DND-41 (cell line): ENCODE measurements around the gene NIPSNAP3A.

Experiments
- ATAC-seq: fragments of 200-7000 bp; cut with Tn5 transposase; 3 replicates; pipeline ENCODE4 v1.9.1; 2021; ENCODE audit warnings: low read depth; ENCODE audit not compliant: insufficient read depth
- DNase-seq: peaks from one replicate; pipeline ENCODE4 v3.0.0-alpha.2; 2020
- H2AFZ ChIP-seq: 2 replicates; pipeline ENCODE4 v1.6.0; 2012; ENCODE audit warnings: low read depth, low read length
- H3K27ac ChIP-seq: 2 replicates; pipeline ENCODE4 v1.5.1; 2012; ENCODE audit warnings: low read length, inconsistent platforms
- H3K27me3 ChIP-seq: fragments of 200-600 bp; sonication (generic); 2 replicates; pipeline ENCODE4 v1.6.0; 2012; ENCODE audit warnings: low read length, mild to moderate bottlenecking, inconsistent platforms; ENCODE audit not compliant: insufficient read depth, poor library complexity
- H3K36me3 ChIP-seq: 2 replicates; pipeline ENCODE4 v1.5.1; 2012; ENCODE audit warnings: low read length, inconsistent platforms; ENCODE audit not compliant: insufficient read depth
- H3K4me1 ChIP-seq: 2 replicates; pipeline ENCODE4 v1.5.1; 2012; ENCODE audit warnings: mild to moderate bottlenecking, low read length; ENCODE audit not compliant: insufficient read depth
- H3K4me2 ChIP-seq: 2 replicates; pipeline ENCODE4 v1.6.0; 2012; ENCODE audit warnings: mild to moderate bottlenecking, moderate library complexity, low read length, inconsistent platforms; ENCODE audit not compliant: insufficient read depth
- H3K4me3 ChIP-seq, 2 experiments: fragments of 200-600 bp in 1 of 2; shearing (Covaris generic) in 1 of 2; 2 replicates each; pipeline ENCODE4 v1.5.1; 2012 to 2016; ENCODE audit warnings: inconsistent platforms in 2 of 2, low read length in 2 of 2, mild to moderate bottlenecking in 2 of 2, low read depth in 1 of 2, moderate library complexity in 1 of 2
- H3K79me2 ChIP-seq: 2 replicates; pipeline ENCODE4 v1.6.0; 2012; ENCODE audit warnings: low read length, inconsistent platforms; ENCODE audit not compliant: insufficient read depth
- H3K9ac ChIP-seq: 2 replicates; pipeline ENCODE4 v1.6.0; 2012; ENCODE audit warnings: low read depth, mild to moderate bottlenecking, inconsistent platforms, low read length, moderate library complexity
- H3K9me3 ChIP-seq: 2 replicates; pipeline ENCODE4 v1.5.1; 2012; ENCODE audit warnings: low read length, moderate library complexity, mild to moderate bottlenecking, inconsistent platforms; ENCODE audit not compliant: insufficient read depth, severe bottlenecking
- H4K20me1 ChIP-seq: 2 replicates; pipeline ENCODE4 v1.6.0; 2012; ENCODE audit warnings: low read length; ENCODE audit not compliant: insufficient read depth
- EZH2 ChIP-seq: IDR thresholded peaks from 3 replicates; pipeline ENCODE4 v1.6.1; 2012; ENCODE audit warnings: borderline replicate concordance, low read depth, mild to moderate bottlenecking, moderate library complexity, low read length, inconsistent platforms; ENCODE audit not compliant: severe bottlenecking
- TF ChIP-seq, protein P1 (sequence below): IDR thresholded peaks from 2 replicates; pipeline ENCODE4 v1.5.1; 2012; ENCODE audit warnings: borderline replicate concordance, low read length, moderate library complexity, mild to moderate bottlenecking; ENCODE audit not compliant: poor library complexity, severe bottlenecking; ENCODE audit errors: extremely low read depth

NIPSNAP3A gene

DNA sequence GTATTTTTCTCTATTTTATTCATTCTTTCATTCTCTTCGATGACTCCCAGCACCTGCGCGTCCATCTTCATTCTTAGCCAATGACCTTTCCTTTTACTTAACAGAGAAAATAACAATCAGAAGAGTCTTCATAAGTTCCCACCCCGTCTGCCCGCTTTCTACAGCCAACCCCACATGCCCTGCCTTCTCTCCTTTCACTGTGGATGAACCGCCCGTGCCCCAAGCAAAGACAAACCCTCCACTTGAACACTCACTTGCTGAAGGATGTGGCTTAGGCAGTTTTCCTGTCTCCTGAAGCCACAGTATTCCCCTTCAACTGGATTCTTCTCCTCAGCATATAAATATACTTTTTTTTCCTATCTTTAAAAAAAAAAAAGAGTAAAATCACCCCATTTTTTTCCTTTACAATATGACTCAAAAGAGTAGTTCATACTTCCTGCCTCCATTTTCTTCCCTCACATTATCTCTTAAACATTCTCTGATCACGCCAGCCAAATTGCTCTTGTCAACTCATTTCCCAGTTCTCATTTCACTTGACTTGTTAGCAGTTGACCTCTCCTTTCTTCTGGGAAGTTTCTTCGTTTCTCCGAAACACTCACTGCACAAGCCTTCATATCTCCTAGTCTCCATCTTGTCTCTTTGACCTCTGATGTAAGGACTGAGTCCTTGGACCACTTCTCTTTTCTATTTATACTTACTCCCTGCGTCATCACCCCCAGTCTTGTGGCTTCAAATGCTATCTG, 27.5 kb downstream of the NIPSNAP3A start:
- Histone ChIP-seq H3K4me1 (peaks cover 16% of the 10 kb centered on the region; the same call in 1 of the 2 replicates), H3K9ac (no peak overlapping the region), H3K27ac (no peak overlapping the region), H3K4me3 (no peak overlapping the region), H3K4me2 (no peak overlapping the region), H2AFZ (no peak overlapping the region), H3K9me3 (no peaks in the 10 kb centered on the region), H3K27me3 (no peaks in the 10 kb centered on the region), H3K79me2 (no peaks in the 10 kb centered on the region), H3K36me3 (no peaks in the 10 kb centered on the region), H4K20me1 (no peaks in the 10 kb centered on the region)
- no peak for ATAC-seq
- no peak for DNase-seq
- TF ChIP-seq EZH2 = no peak
- TF ChIP-seq, protein P1, sequence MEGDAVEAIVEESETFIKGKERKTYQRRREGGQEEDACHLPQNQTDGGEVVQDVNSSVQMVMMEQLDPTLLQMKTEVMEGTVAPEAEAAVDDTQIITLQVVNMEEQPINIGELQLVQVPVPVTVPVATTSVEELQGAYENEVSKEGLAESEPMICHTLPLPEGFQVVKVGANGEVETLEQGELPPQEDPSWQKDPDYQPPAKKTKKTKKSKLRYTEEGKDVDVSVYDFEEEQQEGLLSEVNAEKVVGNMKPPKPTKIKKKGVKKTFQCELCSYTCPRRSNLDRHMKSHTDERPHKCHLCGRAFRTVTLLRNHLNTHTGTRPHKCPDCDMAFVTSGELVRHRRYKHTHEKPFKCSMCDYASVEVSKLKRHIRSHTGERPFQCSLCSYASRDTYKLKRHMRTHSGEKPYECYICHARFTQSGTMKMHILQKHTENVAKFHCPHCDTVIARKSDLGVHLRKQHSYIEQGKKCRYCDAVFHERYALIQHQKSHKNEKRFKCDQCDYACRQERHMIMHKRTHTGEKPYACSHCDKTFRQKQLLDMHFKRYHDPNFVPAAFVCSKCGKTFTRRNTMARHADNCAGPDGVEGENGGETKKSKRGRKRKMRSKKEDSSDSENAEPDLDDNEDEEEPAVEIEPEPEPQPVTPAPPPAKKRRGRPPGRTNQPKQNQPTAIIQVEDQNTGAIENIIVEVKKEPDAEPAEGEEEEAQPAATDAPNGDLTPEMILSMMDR = no peak

DNA sequence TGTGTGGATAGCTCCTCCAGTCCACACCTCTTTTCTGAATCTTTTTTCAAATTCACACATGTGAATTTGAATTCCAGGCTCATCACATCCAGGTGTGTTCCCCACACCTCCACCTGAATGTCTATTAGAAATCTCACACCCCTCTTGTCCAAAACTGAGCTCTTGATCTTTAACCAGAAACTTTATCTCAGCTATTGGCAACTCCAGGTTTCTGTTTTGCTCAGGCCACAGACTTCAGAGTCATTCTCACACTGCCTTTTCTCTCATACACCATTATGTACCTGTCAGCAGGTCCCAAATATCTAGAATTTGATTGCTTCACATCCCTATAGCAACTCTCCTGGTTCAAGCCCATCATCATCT, 28.1 kb downstream of the NIPSNAP3A start:
- no peak overlapping the region for H3K4me3 ChIP-seq
- no peak overlapping the region for H3K9ac ChIP-seq
- no peaks in the 10 kb centered on the region for H3K36me3 ChIP-seq
- no peak for DNase-seq
- no peak overlapping the region for H2AFZ ChIP-seq
- no peaks in the 10 kb centered on the region for H4K20me1 ChIP-seq
- H3K4me2 ChIP-seq = no peak overlapping the region
- no peaks in the 10 kb centered on the region for H3K79me2 ChIP-seq
- no peaks in the 10 kb centered on the region for H3K27me3 ChIP-seq
- H3K27ac ChIP-seq = no peak overlapping the region
- peaks cover 16% of the 10 kb centered on the region; the same call in 1 of the 2 replicates for H3K4me1 ChIP-seq
- H3K9me3 ChIP-seq = no peaks in the 10 kb centered on the region
- ATAC-seq = no peak
- TF ChIP-seq EZH2 = no peak
- TF ChIP-seq, protein P1 = no peak

DNA sequence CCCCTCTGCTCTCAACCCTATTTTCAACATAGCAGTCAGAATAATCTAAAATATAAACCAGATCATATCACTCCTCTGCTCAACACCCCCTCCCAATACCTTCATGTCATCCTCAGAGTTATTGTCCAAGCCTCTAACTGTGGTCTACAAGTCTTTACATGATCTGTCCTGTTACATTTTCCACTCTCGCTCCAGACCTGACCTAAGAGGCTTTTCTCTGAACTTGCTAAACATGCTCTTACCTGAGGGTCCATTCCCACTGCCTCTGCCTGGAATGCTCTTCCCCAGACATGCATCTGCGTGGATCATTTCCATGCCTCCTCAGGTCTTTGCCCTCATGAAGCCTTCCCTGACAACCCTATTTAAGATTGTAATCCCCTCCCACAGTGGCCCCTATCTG, 28.5 kb downstream of the NIPSNAP3A start:
- Histone ChIP-seq H3K4me3 (no peak overlapping the region), H4K20me1 (no peaks in the 10 kb centered on the region), H3K4me1 (peaks cover 16% of the 10 kb centered on the region; the same call in 1 of the 2 replicates), H3K4me2 (no peak overlapping the region), H3K36me3 (no peaks in the 10 kb centered on the region), H3K27me3 (no peaks in the 10 kb centered on the region), H3K9ac (no peak overlapping the region), H3K27ac (no peak overlapping the region), H2AFZ (no peak overlapping the region), H3K9me3 (no peaks in the 10 kb centered on the region), H3K79me2 (no peaks in the 10 kb centered on the region)
- ATAC-seq (no peak), DNase-seq (no peak)
- TF ChIP-seq, protein P1 = no peak
- TF ChIP-seq EZH2 = no peak
